HL-60 (cell line): Measurements from ENCODE around the gene TUBGCP6.

Experiments
- DNase-seq, 2 experiments: peaks; one replicate each; pipeline ENCODE4 v3.0.0-alpha.2; 2010 to 2020; ENCODE audit warnings: low read depth in 1 of 2, low spot score in 1 of 2
- H3K27ac ChIP-seq: fragments of 250-450 bp; sonication (Bioruptor Pico); replicated peaks from 2 replicates; pipeline ENCODE4 v1.5.1; 2020; ENCODE audit warnings: mild to moderate bottlenecking, moderate library complexity
- H3K27me3 ChIP-seq: fragments of 250-450 bp; sonication (Bioruptor Pico); 2 replicates; pipeline ENCODE4 v1.5.1; 2021; ENCODE audit warnings: mild to moderate bottlenecking, moderate library complexity; ENCODE audit not compliant: insufficient read depth, poor library complexity, severe bottlenecking
- H3K4me3 ChIP-seq: replicated peaks from 2 replicates; pipeline ENCODE4 v1.5.1; 2011; ENCODE audit warnings: mild to moderate bottlenecking, control low read depth, low read length; ENCODE audit not compliant: insufficient read depth
- GABPA ChIP-seq: IDR thresholded peaks from 2 replicates; pipeline ENCODE4 v1.6.1; 2012; ENCODE audit warnings: low read depth
- POLR2AphosphoS5 ChIP-seq: IDR thresholded peaks from 2 replicates; pipeline ENCODE4 v1.6.1; 2012; ENCODE audit warnings: low read depth
- REST ChIP-seq: IDR thresholded peaks from 2 replicates; pipeline ENCODE4 v1.6.1; 2012; ENCODE audit warnings: low read depth; ENCODE audit not compliant: insufficient replicate concordance
- SPI1 ChIP-seq: IDR thresholded peaks from 2 replicates; pipeline ENCODE4 v1.6.1; 2012; ENCODE audit warnings: low read depth, mild to moderate bottlenecking, borderline replicate concordance
- TF ChIP-seq, protein P1 (sequence below): IDR thresholded peaks from one replicate; pipeline ENCODE4 v1.5.1; 2011; ENCODE audit warnings: low read length, control low read depth, inconsistent platforms; ENCODE audit not compliant: insufficient read depth

TUBGCP6 gene

GRCh38 chr22:50253941-50254340, 9.1 kb upstream of the TUBGCP6 start:
- no peak for DNase-seq
- H3K27ac ChIP-seq, result no peak overlapping the region
- H3K27me3 ChIP-seq, result no peaks in the 10 kb centered on the region
- TF ChIP-seq POLR2AphosphoS5 (no peak), GABPA (no peak), SPI1 (no peak), REST (no peak)
- TF ChIP-seq, protein P1, sequence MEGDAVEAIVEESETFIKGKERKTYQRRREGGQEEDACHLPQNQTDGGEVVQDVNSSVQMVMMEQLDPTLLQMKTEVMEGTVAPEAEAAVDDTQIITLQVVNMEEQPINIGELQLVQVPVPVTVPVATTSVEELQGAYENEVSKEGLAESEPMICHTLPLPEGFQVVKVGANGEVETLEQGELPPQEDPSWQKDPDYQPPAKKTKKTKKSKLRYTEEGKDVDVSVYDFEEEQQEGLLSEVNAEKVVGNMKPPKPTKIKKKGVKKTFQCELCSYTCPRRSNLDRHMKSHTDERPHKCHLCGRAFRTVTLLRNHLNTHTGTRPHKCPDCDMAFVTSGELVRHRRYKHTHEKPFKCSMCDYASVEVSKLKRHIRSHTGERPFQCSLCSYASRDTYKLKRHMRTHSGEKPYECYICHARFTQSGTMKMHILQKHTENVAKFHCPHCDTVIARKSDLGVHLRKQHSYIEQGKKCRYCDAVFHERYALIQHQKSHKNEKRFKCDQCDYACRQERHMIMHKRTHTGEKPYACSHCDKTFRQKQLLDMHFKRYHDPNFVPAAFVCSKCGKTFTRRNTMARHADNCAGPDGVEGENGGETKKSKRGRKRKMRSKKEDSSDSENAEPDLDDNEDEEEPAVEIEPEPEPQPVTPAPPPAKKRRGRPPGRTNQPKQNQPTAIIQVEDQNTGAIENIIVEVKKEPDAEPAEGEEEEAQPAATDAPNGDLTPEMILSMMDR, result no peak
- no peak overlapping the region for H3K4me3 ChIP-seq

- H3K4me3 ChIP-seq, result no peak overlapping the region
- H3K27ac ChIP-seq, result no peak overlapping the region
- no peak for DNase-seq
- no peaks in the 10 kb centered on the region for H3K27me3 ChIP-seq
- TF ChIP-seq POLR2AphosphoS5 (no peak), REST (no peak), SPI1 (no peak), GABPA (no peak)
- TF ChIP-seq, protein P1, result no peak
These were observed 8.5 kb upstream of the TUBGCP6 start for GRCh38 chr22:50253046-50253915.

- Histone ChIP-seq H3K27ac (no peak overlapping the region), H3K4me3 (no peak overlapping the region), H3K27me3 (no peaks in the 10 kb centered on the region)
- TF ChIP-seq REST, result no peak
- TF ChIP-seq, protein P1, result peak; percentile 33
- peak in 1 of 2 experiments; percentile 77 for DNase-seq
These were observed 7.5 kb upstream of the TUBGCP6 start for GRCh38 chr22:50252082-50253045.
